NCI-H345 treated with DMSO at 0.1 percent for 48 hours (cell line): ENCODE measurements around the gene MGMT.

Source experiments
- DNase-seq: peaks from one replicate; lab custom pipeline; 2025; ENCODE audit not compliant: unreplicated experiment; lab: John Stamatoyannopoulos, UW

The MGMT gene

DNA sequence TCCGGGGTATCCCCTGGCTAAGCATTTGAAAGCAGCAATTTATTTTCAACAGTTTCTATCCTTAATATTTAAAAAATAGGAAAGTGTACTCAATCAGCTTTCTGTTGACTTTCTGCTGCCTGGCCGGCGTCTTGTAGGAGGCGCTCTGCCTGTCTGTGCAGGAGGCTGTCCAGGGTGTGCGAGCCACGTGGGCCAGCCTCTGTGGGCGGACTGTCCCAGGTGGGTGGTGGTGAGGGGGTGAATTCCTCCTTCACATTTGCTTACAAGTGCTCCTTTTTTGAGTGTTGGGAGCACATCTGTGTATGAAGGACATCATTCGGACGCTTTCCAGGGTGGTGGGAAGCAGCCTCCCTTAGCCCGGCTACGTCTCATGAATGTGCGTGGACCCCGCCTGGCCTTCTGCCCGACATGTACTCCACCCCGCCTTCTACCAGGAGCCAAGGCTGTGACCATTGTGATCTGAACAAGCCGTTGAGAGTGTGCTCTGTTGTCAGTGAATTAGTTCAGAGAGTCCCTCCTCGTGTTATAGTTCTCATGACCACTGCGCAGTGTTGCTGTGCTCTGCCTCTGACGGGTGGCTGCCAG, 114.9 kb downstream of the MGMT start:
- no peak for DNase-seq

DNA sequence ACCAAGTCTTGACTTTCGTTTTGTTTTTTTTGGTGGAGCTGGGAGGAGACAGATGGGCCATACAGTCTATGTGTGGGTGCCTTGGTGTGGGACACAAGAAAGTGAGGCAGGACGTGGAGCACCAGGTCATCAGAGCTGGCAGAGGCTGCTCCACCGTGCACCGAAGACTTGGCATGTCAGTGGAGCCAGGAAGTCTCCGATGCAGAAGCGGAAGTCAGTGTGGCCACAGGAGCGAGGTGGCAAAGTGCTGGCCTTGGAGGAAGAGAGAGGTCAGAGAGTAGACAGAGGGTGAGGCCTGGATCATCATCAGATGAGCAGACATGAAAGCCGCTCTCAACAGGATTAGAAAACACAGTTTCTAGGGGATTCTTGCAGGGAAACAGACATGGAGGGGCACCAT, 116.8 kb downstream of the MGMT start:
- no peak for DNase-seq

DNA sequence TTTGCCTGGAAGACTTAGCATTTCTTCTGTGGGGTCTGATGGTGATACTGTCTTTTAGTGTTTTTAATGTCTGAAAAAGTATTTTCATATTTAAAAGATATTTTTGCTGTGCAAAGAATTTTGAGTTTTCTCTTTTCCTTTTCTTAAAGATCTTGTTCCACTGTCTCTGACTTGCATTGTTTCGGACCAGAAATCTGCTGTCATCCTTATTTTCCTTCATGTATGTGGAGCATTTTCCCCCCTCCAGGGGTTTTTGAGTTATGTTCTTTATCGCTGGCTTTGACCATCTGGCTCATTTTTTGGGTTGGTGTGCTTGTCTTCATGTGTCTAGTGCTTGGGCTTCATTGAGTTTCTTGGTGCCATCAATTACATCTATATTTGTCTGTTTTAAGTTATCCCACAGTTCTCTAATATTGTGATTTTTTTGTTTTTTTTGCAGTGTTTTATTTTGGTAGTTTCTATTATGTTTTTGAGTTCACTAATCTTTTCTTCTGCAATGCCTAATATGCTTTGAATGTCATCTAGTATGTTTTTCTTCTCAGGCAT, 119.9 kb downstream of the MGMT start:
- DNase-seq, result no peak

DNA sequence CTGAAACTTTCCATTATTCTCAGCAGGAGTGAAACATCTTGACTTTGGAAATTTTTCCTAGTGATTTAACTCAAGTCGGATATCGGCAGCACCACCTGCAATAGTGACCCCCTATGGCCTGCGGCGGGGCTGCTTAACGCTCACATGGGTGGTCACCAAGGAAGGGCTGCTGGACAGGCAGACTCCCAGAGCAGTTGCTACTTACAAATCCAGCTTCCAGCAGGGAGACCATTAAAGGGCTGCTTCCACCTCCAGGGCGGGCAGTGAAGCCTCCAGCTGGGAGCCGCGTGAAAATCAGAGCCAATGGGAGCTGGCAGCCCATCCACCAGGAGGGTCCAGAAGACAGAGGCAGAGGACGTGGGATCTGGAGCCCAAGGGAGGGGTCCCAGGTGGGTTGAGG, 122.5 kb downstream of the MGMT start:
- no peak for DNase-seq

DNA sequence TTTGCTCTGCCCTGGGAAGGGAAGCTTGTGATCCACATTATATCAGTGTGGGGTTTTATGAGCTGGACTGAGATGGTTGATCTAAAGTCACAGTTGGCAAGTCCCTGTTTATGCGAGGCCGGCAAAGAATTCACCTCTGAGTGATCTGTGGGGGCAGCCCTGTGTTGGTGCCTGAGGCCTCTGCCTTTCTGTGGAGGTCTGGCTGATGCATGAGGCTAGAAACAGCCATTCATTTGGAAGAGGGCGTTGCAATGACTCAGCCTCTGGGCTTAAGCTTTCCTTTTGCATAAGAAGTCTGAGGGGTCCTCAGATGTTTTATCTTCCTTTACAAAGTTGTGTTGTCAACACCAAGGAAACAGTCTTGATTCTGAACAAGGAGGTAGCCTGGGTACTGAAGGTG, 126.9 kb downstream of the MGMT start:
- DNase-seq, result no peak

DNA sequence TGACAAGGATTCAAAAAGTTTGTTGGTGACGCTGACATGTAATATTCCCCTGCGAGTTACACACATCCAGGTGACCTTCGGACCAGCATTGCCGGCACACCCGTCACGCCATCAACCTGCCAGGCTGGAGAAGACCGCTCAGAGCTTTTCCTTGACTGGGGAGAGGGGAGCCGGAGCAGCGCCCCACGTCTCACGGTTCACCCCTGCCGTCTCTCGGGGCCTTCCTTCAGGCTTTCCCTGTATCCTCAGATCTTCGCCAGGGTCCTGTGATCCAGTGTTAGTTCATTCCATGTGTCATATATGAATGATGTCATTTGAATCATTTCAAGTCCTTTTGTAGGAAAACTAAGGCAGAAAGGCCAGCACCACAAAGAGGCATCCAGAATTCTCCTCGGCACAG, 127.8 kb downstream of the MGMT start:
- no peak for DNase-seq

DNA sequence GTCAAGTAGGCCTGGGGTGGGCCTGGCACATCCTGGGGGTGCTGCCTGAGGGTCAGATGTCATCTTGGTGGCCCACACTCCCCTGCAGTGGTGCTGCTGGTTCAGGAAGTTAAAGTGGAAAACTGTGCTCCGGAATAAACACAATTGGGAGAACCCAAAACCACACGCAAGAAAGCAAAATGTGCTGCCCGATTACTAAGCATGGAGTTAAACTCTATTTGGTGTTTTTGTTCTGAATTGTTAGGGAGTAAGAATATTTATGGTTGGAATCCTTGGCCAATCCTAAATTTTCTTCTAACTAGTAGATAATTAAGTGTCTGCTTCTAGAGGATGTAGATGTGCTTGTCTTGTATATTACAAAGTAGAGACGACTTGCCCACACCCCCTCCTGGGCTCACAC, 131.4 kb downstream of the MGMT start:
- DNase-seq, result no peak

DNA sequence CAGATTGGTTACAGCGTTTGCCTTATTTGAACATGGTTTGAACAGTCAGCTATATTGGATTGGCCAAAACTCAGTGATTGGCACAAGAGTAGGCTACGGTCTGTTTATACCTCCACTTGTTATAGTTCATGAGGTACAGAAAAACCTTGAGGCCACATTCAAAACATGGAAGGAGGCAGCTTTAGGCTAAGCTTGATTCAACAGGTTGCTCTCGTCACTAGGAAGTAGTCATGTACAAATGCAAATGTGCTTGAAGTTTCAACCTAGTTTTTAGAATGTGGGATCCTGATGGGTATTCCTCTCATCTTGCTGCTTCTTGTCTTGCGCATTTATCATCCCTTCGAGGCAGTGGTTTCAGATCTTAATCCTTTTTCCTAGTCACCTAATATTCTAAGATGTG, 132.1 kb downstream of the MGMT start:
- no peak for DNase-seq

DNA sequence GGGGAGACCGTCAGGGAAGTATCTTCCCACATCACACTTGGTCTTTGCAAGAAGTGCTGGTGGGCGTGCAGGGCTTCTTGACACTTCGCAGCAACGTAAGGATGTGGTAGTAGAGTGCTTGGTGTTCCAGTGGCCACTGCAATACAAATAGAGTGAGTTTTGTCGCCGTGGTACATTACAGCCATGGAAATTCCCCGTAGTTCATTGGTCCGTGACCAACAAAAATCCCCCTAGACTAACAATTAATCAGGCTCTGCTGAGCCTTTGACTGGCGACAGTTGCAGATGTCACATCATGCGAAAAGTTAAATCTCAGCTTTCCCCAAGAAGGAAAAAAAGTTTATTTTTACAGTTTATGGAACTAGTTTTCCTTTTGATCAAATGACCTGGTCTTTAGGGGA, 134.7 kb downstream of the MGMT start:
- no peak for DNase-seq

DNA sequence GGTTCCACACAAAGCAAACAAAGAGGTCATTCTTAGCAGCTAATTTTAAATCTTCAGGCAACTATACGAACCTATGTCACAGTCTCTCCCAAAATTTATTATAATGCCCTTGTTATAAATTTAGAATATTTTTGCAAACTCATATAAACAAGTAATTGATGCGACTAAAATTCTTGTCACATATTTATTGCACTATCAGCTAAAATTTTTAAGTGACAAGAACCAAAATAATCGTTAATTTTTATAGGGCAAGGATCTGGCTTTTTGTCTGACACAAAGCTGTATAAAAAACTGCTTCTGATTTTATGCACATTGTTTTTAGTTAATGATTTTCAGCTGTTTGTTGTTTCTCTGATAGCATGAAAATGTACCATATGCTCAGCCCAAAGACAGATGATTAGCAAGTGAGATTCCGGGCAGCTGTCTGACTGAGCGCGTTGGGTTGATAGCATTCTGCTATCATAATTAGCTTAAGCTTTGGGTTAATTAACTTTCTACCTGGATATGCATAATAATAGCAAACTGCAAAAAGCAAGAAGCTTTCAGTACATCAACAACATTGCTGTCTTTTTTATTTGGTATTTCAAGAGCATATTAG, 136.0 kb downstream of the MGMT start:
- no peak for DNase-seq

DNA sequence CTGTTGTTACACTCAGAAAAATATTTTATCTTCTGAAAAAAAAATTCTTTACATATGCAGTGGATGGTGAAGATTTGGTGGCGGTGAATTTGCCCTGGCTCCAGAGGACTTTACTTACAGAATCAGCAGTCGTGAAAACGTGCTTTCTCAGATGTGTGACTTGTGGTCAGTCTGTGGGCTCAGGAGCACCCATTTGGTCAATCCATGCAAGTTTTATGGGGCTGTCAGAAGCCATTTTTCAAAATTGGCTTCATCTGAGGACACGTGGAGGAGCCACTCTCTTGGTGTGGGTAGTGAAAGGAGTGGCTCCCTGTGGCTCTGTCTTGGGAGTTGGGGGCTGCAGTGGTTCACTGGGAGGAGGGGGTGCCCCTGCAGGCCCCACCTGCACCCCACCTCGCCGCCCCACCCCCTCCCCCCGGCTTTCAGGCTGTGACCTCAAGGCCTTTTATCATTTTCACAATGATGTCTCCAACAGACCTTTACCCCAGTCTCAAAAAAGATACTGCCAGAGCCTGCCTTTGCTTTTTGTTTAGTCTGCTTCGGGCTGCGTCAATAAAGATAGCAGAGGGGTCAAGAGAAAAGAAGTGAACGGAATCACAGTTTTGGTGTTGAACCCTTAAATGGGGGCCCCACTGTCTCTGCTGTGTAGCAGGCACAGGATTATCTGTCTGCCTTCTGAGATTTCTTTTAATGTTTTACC, 137.4 kb downstream of the MGMT start:
- no peak for DNase-seq

DNA sequence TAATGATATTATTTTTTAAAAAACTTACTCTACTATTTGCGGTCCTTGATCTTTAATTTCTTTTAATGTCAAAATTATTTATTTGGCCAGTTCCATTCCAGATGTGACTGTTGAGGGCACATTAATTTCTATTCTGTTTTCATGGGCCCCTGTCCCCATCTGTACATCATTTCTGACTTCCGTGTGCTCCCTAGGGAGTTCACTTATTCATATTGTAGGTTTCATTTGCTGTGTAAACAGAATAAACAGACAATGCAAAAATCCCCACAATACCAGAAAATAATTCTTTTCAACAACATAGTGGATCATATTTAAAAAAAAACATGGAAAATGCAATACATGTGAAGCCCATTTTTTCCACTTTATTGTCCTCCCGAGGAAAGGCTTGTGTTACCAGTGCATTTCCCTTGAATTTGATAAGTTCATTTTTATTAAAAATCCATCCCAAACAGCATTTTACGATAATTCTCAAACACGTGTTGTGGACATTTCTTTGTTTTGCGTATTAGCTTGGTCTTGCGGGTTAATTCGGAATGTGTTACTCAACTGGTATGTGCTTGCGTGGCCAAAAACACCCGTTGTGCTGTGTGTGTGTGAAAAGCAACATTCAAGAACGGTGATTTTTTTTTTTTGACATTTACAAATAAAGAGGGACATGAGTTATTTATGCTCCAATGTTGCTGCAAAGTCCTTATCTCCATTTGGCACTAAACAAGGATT, 138.4 kb downstream of the MGMT start:
- DNase-seq, result no peak

DNA sequence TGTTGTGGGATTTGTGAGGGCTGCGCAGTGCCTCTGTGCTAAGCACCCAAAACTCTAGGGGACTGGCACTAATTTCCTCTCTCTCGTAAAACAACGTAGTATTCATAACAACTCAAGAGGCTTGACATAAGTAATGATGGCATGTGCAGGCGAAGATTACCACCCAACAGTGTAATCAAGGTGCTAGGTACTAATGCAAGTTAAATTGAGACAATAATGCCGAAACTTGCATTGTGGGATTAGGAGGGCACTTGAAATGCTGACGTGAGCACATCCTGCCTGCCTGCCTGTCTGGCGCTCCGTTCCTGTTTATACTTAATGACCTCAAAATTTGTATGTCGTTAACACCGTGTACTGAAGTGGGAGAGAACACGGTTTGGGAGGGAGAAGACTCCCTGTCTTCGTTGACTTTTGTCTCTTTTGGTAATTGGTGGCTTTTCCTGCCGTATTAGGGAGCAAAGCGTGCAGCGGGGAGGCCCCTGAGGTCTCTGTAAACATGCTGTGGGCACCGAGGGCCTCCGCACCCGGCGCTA, 139.0 kb downstream of the MGMT start:
- no peak for DNase-seq

DNA sequence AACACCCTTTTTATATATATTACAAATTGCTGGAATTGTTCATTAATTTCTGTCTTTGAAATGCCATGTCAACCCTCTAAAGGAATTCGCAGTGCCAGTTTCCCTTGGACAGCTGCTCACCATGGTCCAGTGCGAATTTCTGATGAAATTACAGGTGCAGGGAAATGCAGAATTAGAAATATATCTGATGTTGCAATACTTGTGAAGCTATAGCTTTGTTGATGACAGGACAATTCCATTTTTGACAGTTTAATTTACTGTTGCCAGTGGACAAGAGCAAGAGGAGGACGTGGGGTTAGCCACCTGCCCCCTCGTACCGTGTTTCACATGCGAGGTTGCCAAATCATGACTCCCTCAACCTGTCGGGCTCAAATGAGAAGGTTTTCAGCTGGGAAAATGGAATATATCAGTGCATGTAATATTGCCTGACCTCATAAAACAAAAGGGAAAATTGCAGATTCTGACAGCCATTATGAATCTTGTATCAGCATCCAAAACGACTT, 140.6 kb downstream of the MGMT start:
- DNase-seq, result no peak

DNA sequence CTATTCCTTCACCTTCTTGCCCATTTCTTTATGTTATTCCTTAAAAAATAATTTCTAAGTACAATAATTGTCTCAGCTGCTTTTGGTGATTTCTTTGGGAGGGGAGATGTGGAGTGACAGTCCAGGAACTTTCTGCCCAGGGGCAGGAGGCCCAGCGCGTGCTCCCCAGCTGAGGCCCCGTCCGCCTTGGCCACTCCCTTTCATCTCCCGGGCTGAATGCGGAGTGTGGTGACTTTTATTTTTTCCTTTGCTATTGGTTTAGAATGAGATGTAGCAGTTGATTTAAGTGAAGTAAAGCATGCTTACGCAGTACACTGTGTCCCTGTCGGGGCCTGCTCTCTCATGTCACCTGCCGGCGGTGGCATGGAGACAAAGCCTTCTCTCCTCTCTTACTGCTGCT, 141.6 kb downstream of the MGMT start:
- no peak for DNase-seq

DNA sequence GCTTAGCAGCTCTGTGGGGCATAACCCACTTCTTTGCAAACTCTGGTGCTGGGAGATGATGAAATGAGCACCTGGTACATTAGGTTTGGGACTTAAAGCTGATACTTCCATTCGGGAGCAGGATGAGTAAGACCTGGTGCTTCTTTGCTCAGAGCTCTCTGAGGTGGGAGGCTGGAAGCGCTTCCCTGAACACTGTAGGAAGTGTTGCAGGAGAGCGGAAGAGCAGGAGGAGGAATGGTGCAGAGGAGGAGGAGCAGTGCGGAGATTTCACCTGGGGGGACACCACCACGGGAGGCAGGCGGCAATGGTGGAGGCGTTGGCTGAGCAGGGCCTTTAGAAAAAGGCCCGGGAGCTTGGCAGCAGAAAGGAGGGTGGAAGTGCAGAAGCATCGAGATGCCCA, 142.5 kb downstream of the MGMT start:
- no peak for DNase-seq

DNA sequence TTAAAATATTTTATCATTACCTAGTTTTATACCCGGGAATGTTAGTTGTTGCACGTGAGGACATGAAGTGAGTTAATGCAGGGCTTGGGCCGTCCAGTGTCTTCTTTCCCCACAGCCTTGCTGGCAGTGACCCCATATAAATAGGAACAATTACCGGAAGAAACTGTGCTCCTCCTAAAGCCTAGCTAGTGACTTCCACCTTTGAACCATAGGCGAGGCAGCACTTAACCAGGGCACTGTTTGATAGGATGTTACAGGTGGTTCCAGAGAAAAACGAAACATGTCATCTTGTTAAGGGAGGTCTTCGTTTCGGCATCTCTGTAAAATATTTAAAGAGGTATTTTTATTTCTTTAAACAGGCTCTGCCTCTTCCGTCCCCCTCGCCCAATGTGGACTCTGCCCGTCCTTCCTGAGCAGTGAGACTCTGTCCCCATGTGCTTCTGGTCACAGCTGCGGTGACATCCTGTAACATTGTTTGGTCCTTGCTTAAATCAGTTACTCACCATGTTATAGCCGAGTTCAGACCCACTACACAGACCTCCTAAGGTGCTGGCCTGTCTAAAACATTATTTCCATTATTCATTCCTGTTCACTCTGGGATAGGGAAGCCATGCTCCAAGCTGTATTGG, 145.6 kb downstream of the MGMT start:
- DNase-seq, result no peak

DNA sequence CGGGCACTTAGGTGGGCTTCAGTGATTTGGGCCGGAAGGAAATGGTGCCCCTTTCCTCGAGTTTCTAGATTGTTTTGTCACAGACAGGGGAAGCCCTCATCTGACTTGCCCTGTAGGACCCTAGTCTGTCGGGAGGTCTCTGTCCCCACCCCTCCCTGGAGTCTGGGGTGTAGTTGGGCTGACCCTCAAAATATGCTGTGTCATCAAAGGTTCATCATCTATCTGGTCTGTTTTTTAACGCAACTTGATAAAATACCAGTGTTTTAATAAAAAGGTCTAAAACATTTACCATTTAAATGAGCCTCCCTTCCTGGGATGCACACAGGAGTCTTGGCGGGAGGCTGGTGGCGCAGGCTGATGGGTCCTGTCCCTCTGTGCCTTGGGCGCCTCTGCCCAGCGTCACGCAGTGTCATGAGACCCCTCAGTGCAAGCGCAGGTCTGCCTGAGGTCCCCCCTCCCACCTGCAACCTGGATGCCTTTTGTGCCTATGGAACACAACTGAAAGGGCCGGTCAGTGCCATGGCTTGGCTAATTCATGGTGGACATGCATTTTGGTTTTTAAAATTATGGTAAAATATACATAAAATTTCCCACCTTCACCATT, 146.4 kb downstream of the MGMT start:
- no peak for DNase-seq

DNA sequence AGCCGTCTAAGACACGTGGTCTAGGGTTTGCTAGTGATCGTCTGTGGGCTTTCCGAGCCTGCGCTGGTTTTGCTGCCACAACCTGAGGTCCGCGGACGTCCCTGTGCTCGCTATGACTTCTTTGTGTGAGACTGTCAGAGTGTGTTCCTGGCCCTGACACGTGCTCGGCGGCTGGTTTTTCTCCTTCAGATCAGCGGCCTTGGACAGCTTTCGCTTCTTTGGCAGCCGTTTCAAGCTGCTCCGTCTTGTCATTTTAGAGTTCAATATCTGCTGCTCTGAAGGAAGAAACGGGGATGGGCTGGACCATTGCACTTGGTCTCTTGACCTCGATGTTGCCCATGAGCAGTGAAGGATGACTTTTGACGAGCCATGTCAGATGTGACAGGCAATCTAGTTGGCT, 147.3 kb downstream of the MGMT start:
- DNase-seq, result no peak

DNA sequence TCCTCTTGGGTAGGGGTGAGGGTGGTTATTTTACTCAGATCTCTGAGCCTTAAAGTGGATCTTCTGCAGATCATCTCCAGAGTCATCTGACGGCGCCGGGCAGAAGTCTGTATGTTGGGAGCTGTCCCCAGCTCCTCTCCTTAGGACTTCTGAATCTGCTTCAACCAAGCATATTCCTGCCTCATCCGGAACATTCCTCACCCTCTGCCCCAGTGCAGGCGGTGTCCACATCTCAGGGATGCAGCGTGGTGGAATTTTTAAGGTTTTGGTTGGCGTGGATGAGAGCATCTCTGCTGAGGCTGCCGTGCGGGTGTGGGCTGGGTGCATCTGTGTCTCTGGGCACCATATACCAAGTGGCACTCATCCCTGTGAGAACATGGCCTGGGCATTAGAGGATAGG, 148.3 kb downstream of the MGMT start:
- DNase-seq, result no peak
